ENCODE results near the gene TCF25.
"Not testable (repeated sequence)": the region's sequence is repeated elsewhere in the genome, so short reads cannot be mapped to it uniquely, and the experiment has no call there.

TCF25 gene

GRCh38 chr16:89829630-89830437, 43.6 kb upstream of the TCF25 start:
- H3K4me3 ChIP-seq, result no peak overlapping the region
- no peak overlapping the region for H3K27ac ChIP-seq
- DNase-seq (ENCODE audit: low spot score), result no peak
- TF ChIP-seq, protein P1, sequence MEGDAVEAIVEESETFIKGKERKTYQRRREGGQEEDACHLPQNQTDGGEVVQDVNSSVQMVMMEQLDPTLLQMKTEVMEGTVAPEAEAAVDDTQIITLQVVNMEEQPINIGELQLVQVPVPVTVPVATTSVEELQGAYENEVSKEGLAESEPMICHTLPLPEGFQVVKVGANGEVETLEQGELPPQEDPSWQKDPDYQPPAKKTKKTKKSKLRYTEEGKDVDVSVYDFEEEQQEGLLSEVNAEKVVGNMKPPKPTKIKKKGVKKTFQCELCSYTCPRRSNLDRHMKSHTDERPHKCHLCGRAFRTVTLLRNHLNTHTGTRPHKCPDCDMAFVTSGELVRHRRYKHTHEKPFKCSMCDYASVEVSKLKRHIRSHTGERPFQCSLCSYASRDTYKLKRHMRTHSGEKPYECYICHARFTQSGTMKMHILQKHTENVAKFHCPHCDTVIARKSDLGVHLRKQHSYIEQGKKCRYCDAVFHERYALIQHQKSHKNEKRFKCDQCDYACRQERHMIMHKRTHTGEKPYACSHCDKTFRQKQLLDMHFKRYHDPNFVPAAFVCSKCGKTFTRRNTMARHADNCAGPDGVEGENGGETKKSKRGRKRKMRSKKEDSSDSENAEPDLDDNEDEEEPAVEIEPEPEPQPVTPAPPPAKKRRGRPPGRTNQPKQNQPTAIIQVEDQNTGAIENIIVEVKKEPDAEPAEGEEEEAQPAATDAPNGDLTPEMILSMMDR (IDR thresholded peaks at IDR 0.05), result no peak

GRCh38 chr16:89831810-89832328, 41.5 kb upstream of the TCF25 start:
- TF ChIP-seq, protein P1 (IDR thresholded peaks at IDR 0.05), result no peak

DNA sequence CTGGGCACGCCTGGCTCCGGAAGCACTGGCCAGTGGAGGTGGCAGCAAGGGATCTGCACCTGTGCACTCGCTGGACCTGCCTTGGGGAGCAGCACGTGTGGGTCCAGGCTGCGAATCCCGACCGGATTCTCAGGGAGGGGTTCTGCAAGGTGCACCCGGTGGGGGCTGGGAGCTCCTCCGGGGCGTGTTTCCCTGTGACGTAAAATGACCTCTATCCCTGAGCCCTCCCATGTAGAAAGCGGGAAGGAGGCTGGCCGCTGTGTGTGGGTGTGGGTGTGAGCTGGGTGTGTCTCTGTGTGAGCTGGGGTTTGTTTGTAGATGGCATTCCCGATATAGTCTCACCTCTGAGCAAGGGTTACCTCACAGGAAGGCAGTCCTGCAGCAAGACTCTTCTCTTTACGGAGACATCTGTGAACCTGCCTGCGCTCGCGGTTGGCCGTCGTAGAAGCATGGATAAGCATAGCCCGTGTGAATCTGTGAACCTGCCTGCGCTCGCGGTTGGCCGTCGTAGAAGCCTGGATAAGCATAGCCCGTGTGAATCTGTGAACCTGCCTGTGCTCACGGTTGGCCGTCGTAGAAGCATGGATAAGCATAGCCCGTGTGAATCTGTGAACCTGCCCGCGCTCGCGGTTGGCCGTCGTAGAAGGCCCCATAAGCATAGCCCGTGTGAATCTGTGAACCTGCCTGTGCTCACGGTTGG, 39.6 kb upstream of the TCF25 start:
- not testable (repeated sequence) for H3K27ac ChIP-seq; H3K4me3 ChIP-seq; DNase-seq (ENCODE audit: low spot score)

More at GRCh38 chr16:89831810-89832328, 41.5 kb upstream of the TCF25 start:
- no peak for DNase-seq (ENCODE audit: low spot score)
- Histone ChIP-seq H3K27ac (no peak overlapping the region), H3K4me3 (no peak overlapping the region)

DNA sequence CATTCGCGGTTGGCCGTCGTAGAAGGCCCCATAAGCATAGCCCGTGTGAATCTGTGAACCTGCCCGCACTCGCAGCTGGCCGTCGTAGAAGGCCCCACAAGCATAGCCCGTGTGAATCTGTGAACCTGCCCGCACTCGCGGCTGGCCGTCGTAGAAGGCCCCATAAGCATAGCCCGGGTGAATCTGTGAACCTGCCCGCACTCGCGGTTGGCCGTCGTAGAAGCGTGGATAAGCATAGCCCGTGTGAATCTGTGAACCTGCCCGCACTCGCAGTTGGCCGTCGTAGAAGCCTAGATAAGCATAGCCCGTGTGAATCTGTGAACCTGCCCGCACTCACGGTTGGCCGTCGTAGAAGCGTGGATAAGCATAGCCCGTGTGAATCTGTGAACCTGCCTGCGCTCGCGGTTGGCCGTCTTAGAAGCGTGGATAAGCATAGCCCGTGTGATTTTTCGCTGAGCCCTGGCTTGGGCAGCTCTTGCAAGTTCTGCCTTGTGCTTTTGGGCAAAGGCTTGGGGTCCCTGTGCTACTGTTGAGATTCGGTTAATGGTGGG, 38.5 kb upstream of the TCF25 start:
- H3K4me3 ChIP-seq; H3K27ac ChIP-seq; DNase-seq (ENCODE audit: low spot score): not testable (repeated sequence)

DNA sequence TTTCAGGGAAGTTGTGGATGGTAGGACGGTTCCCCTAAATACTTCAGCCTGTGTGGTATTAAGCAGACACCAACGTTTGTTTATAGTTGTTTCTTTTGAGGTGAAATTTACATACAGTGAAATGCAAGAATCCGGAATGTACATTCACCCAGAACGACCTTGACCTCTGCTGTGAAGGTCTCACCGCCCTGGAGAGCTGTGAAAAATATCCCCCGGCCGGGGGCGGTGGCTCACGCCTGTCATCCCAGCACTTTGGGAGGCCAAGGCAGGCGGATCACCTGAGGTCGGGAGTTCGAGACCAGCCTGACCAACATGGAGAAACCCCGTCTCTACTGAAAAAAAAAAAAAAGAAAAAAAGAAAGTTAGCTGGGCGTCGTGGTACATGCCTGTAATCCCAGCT, 36.9 kb upstream of the TCF25 start:
- not testable (repeated sequence) for H3K4me3 ChIP-seq; H3K27ac ChIP-seq; DNase-seq (ENCODE audit: low spot score)

DNA sequence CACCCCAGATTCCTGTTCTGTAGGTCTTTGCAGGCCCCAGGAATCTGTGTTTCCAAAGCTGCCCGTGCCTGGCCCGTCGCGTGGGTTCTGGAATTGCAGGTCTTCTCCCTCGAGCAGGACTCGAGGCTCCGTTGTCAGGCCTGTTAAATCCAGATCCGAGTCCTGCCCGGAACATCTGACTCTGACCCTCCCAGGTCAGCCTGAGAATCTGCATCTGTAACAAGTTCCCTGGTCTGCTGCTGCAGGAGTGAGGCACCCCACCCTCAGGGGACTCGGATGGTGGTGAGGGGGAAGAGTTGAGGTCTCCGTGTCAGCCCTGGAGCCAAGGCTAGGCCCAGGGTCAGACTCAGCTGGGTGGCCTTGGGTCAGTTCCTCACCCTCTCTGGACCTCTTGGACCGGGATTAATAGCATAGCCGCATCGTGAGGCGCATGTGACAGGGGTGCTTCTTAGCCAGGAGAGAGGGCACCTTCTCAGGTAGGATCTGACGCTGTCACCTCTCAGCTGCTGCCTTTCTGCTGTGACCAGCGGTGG, 36.3 kb upstream of the TCF25 start:
- Histone ChIP-seq H3K4me3 (no peak overlapping the region), H3K27ac (peak overlapping the region in 1 of 2 donors; percentile 16)
- TF ChIP-seq, protein P1 (IDR thresholded peaks at IDR 0.05), result no peak
- no peak for DNase-seq (ENCODE audit: low spot score)

- TF ChIP-seq, protein P1 (IDR thresholded peaks at IDR 0.05), result no peak
- no peak for DNase-seq (ENCODE audit: low spot score)
- Histone ChIP-seq H3K4me3 (no peak overlapping the region), H3K27ac (no peak overlapping the region)
Measured at GRCh38 chr16:89841275-89841674, 32.1 kb upstream of the TCF25 start.

Data from coronary artery (tissue), 2 donors.